ENCODE results near the gene XRCC1. TPM values are rescaled to one million over a fixed set of nuclear protein-coding genes. Genes with fewer than 3 reads are reported as not detected.

XRCC1 gene
- total RNA-seq, 1 experiment from 2014 or later, result 38.0 TPM

DNA sequence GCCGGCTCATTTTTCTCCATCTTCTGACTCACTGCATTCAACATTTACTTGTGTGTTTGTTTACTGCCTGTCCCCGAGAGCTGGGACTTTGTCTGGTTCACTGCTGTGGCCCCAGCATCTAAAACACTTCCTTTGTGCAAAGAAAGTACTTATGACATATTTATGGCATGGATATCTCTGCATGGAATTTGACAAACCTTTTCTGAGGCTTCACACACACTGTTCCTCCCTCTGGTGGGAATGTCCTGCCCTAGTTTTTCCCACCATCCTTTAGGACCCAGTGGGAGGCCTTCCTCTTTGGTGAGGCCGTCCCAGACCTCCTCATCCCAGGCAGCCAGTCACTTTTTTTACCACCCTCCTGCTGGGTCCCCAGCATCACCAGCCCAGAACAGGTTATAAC is 35.2 kb upstream of the XRCC1 start:
- no peak for TF ChIP-seq CTCF (conservative IDR thresholded peaks at IDR 0.05)
- Histone ChIP-seq H4K91ac (ENCODE audit: insufficient read length, low read depth, low read length) (no peak overlapping the region), H4K8ac (replicated peaks; ENCODE audit: insufficient read length, low read depth, low read length) (no peak overlapping the region), H2AK5ac (ENCODE audit: insufficient read length, low read length) (no peak overlapping the region), H2BK120ac (ENCODE audit: low read depth, low read length, poor library complexity, severe bottlenecking) (no peak overlapping the region), H2BK12ac (ENCODE audit: insufficient read length, low read depth, low read length) (no peak overlapping the region), H3K56ac (ENCODE audit: insufficient read length, low read depth, low read length) (no peak overlapping the region), H3K27ac (ENCODE audit: insufficient read length, low read depth, low read length) (no peak overlapping the region), H3K9me3 (ENCODE audit: control insufficient read depth, low read depth, low read length) (no peaks in the 10 kb centered on the region), H3K4ac (ENCODE audit: low read depth, low read length) (no peak overlapping the region), H3K79me2 (ENCODE audit: insufficient read depth, low read length) (no peaks in the 10 kb centered on the region), H3K27me3 (ENCODE audit: insufficient read depth, low read length) (no peaks in the 10 kb centered on the region), H3K23me2 (ENCODE audit: insufficient read length, low read depth, low read length, poor library complexity, severe bottlenecking) (no peaks in the 10 kb centered on the region), H3T11ph (ENCODE audit: low read length) (no peak overlapping the region), H3K18ac (ENCODE audit: insufficient read length, low read depth, low read length) (no peak overlapping the region), H2BK15ac (ENCODE audit: low read depth, low read length) (no peak overlapping the region), H2BK5ac (ENCODE audit: insufficient read length, low read length) (no peak overlapping the region), H3K4me2 (ENCODE audit: insufficient read depth, insufficient read length, low read length) (no peak overlapping the region), H3K23ac (ENCODE audit: insufficient read length, low read depth, low read length) (no peak overlapping the region), H3K14ac (ENCODE audit: insufficient read depth, low read length) (no peak overlapping the region), H2BK20ac (ENCODE audit: low read depth, low read length, poor library complexity, severe bottlenecking) (no peak overlapping the region), H3K79me1 (ENCODE audit: insufficient read depth, low read depth, low read length, poor library complexity, severe bottlenecking) (no peaks in the 10 kb centered on the region), H4K5ac (ENCODE audit: insufficient read length, low read depth, low read length) (no peak overlapping the region), H3K9ac (ENCODE audit: extremely low read depth, insufficient read length, low read length) (no peak overlapping the region), H2AFZ (ENCODE audit: low read length) (no peak overlapping the region), H4K20me1 (ENCODE audit: control insufficient read depth, insufficient read depth, insufficient read length) (no peaks in the 10 kb centered on the region), H3K4me1 (ENCODE audit: insufficient read depth, low read length) (no peaks in the 10 kb centered on the region)
- WGBS (ENCODE audit: extremely low coverage, insufficient read length, low lambda C conversion rate), result no CpG with 5 or more reads among the region's 3 CpGs
- peak; percentile 35 for DNase-seq
- H3K4me3 Mint-ChIP-seq, result no peak overlapping the region
- no peaks in the 10 kb centered on the region; the same call in 1 of the 2 replicates for H3K27me3 Mint-ChIP-seq (ENCODE audit: low read depth)
- H3K9me3 Mint-ChIP-seq, result peaks cover 3% of the 10 kb centered on the region in 2 experiments; a peak in 4 of 5 replicates
- peaks cover 33 to 46% (median 42%) of the 10 kb centered on the region in 3 experiments for H3K36me3 Mint-ChIP-seq (ENCODE audit: insufficient read depth in 1 of 3, low read depth in 3 of 3)
- H3K4me1 Mint-ChIP-seq, result peaks cover 7 to 8% of the 10 kb centered on the region in 2 experiments
- peak overlapping the region; percentile 36 to 89 (median 49); a peak in 4 of 7 replicates for H3K27ac Mint-ChIP-seq

Data from H9 (cell line).